GM10847 (cell line): ENCODE measurements around the gene PGP.

Experiments used
- POLR2A ChIP-seq: IDR thresholded peaks from 2 replicates; pipeline ENCODE4 v1.6.1; 2011; ENCODE audit not compliant: insufficient read length; ENCODE audit errors: extremely low read depth

The PGP gene

DNA sequence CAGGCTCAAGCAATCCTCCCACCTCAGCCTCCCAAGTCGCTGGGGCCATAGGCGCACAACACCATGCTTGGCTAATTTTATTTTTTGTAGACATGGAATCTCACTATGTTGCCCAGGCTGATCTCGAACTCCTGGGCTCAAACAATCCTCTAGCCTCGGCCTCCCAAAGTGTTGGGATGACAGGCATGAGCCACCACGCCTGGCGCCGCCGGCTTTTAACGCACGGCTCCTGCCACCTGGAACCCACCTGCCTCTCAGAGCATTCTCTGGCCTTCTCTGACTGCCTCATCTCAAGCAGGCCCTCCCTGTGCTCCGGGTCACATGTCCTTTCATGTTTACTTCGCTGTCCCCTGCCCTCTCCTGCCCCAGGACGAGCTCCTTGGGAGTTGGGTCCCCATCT lies 28.6 kb downstream of the PGP start:
- TF ChIP-seq POLR2A = no peak

DNA sequence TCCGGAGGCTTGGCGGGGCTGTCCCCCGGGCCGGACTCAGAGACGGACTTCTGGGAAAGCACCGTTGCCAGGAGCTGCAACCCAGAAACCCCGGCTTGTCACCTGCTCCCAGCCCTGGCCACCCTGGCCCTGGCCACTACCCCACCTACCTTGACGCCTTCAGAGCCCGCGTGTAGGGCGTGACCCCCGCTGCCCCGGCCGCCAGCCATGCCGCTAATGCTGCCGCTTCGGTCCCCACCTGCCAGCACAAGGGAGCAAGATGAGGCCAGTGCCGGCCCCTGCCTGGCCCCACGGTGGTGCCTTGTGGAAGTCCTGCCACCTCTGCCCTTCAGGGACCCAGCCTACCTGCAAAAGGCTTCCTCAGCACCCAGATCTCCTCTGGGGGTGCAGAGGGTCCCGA lies 29.7 kb downstream of the PGP start:
- TF ChIP-seq POLR2A = no peak

DNA sequence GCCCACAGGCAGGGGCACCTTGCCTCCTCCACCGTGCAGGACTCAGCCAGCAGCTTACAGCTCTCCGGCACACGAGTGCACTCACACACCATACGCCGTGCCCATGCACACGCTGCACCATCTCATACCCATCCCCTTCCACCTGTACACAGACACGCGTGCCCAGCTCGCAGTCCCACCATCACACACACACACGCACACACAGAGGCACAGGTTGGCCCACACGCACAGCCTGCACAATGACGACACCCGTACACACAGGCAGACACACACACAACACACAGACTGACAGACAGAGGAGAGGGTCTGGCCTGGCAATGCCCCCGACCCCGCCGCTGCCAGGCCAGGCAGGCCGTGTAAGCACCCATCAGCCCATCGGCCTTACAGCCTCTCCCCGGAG lies 30.3 kb downstream of the PGP start:
- no peak for TF ChIP-seq POLR2A

DNA sequence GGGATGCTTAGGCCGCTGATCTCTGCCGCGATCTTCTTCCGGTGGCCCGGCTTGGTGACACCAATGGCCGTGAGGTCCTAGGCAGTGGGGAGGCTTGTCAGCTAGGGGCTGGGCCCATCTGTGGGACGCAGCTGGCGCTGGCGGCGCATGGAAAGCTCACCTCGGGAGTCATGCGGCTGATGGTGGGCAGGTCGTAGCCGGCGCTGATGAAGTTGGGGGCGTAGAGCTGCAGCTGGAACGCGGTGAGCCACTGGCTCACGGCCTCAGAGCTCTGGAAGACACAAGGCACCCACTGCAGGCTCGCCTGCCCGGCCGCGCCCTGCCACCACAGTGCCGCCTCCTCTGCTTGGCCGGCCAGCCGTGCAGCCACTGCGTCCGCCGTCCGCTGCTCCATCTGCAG lies 31.0 kb downstream of the PGP start:
- TF ChIP-seq POLR2A = no peak

DNA sequence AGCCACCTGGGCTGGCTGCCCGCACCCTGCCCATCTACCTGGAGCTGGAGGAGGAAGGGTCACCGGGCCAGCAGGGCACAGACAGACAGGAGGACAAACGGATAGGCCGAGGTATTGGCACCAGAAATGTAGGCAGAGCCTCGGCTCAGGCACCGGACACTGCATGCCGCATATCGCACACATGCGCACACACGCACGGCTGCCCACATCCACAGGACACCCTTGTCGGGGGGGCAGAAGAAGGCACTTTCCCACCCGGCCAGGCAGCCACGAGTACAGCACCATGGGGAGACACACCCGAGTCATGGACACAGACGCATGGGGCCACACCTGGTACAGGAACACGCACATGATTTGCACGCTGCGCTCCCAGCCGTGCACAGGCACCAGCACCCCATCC lies 32.7 kb downstream of the PGP start:
- TF ChIP-seq POLR2A = no peak

DNA sequence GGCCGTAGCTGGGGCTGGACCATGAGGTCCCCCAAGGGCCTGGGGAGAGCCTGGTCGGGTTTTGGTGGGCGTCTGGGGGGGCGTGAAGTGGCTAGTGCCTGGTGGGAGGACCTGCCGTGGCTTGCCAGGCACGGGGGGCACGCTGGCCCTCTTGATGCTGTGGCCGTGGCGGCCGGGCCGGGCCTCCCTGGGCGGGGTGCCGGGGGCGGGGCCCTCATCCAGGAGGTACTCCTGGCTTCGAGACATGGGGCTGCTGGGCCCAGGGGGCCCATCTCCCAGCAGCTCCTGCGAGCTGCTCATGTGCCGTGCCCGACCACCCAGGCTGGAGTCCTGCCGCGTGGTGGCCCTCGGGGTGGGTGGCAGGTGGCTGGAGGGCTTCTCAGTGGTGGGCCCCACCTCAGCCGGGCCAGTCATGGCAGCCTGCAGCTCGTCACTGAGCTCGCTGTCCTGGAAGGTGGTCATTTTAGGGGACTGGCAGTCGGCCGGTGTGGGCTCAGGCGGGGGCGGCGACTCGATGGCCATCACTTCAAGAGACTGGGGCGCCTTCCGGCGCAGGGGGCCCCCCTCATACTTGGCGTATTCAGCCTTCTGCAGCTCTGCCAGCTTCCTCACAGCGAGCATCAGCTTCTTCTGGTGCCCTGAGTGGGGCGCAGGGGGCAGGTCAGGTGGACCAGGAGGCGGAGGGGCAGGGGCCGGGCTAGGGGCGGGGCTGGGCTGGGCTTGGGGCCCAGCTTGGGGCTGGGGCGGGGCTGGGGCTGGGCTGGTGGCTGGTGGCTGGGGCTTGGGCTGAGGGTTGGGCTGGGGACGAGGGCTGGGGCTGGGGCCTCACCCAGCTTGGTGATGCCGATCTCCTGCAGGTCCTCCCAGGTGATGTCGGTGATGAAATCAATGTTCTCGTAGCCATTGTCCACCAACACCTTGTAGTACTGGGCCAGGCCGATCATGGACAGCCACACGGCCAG lies 33.4 kb downstream of the PGP start:
- TF ChIP-seq POLR2A = no peak

DNA sequence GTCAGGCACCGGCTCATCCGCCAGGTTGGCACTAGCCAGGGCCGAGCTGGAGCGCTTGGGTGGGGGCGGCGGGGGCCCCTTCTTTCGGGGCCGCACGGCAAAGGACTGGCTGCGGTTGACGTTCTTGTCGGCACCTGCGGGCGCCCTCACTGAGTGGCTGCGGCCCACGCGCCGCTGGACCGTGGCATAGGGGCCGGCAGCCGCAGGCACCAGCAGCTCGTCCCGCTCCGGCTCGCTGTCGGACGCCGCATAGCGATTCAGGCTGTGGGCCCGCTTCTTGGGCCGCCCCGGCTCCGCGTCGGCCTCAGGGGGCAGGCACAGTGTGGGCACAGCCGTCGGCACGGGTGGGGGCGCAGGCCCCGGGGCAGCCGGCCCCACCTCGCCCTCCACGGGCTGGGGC lies 34.2 kb downstream of the PGP start:
- no peak for TF ChIP-seq POLR2A

DNA sequence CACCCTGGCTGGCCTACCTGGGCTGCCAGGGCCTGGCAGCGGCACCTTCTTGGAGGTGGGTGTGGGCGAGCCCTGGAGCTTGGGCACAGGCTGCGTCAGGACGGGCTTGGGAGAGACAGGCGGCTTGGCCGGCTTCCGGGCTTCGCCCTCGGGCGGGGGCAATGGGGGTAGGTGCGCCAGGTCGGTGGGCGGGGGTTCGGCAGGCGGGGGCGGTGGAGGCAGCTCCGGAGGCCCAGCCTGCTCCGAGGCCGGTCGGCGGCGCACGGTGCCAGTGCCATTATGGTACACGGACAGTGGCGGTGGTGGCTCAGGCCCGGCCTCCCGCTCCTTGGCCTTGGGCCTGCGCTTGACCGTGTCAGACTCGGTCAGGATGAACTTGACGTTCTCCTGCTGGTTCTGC lies 35.1 kb downstream of the PGP start:
- TF ChIP-seq POLR2A = no peak

DNA sequence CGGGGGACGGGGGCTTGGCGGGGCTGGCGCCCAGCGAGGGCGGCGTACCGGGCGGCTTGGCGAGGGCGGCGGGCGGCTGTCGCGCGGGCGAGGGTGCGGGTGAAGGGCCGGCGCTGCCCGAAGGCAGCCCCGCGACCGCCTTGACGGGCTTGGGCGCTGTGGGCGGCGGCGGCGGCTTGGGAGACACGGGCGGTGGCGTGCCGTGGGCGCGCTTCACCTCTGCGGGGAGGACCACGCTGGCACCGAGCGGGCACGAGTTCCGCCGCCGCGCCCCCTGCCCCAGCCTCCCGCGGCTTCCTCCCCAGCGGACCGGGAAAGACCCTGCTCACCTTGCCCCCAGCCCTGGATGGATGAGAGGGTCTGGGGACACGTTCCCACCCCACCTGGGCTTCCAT lies 35.5 kb downstream of the PGP start:
- TF ChIP-seq POLR2A = no peak

DNA sequence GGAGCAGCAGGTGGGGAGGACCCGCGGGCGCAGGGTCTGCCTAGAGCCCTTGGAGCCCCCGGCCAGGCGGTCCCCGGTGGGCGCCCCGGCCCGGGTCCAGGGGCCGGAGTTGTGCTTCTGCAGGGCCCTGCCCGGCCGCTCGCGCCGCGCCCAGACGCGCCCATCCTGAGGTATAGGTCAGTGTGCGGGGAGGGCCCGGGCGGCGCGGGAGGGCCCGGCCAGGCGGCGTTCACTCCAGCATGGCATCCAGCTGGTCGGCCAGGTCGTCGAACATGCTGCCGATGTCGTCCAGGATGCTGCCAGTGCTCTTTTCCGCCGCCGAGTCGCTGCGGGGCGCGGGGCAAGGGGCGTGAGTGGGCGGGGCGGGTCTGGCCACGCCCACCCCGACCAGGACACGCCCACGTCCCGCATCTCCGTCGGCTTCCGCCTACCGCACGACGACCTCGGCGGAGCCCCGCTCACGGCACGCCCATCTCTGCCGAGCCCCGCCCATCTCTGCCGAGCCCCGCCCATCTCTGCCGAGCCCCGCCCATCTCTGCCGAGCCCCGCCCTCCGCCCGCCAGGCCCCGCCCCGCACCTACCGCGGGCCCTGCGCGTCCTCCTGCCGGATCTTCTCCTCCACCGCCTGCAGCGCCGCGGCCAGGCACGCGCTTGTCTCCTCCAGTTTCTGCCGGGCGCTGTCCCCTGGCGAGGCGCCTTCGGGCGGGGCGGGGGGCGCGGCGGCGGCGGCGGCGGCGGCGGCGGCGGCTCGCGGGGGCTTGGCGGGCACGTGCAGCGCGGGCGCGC lies 36.1 kb downstream of the PGP start:
- TF ChIP-seq POLR2A = no peak

DNA sequence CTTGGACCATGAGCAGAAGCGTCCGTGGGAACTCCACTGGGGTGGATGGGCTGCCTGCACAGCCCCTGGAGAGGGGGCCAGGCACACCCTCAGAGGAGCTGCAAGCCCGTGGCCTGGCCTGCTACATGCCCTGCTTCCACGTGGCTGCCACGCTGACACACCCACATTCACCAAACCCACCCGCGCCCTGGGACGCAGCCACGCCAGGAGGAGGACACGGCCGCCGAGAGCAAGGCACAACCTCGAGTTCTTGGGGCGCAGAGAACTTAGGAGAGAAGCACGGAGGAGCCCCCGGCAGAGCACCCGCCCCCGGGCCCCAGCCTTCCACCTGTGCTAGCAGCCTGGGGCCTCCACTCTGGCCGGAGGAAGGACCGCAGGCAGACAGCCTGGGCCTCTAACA lies 37.1 kb downstream of the PGP start:
- no peak for TF ChIP-seq POLR2A

DNA sequence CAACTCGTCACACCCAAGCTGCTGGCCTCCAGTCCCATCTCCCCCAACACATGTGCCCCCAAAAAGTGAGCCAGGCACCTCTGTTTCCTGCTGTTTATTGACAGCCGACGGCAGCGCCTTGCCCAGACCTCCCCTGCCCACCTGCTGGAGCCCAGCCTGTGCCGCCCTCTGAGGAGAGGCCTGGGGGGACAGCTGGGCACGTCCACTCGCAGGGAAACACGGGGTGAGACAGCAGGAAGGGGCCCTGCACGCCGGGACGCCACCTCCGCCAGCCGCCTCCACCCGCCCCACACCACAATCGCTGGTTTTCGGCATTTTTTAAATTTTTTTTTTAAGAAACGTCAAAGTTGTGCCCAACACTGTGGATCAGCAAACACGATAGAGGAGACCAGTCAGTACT lies 37.5 kb downstream of the PGP start:
- TF ChIP-seq POLR2A = no peak

DNA sequence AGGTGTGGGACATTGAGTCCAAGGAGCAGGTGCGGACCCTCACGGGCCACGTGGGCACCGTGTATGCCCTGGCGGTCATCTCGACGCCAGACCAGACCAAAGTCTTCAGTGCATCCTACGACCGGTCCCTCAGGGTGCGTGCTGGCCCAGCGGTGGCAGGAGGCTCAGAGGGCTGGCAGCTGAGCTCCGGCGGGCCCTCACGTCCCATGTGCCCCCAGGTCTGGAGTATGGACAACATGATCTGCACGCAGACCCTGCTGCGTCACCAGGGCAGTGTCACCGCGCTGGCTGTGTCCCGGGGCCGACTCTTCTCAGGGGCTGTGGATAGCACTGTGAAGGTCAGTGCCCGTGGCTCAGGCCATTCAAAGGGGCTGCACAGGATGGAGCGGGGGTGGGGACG lies 38.6 kb downstream of the PGP start:
- TF ChIP-seq POLR2A = no peak

DNA sequence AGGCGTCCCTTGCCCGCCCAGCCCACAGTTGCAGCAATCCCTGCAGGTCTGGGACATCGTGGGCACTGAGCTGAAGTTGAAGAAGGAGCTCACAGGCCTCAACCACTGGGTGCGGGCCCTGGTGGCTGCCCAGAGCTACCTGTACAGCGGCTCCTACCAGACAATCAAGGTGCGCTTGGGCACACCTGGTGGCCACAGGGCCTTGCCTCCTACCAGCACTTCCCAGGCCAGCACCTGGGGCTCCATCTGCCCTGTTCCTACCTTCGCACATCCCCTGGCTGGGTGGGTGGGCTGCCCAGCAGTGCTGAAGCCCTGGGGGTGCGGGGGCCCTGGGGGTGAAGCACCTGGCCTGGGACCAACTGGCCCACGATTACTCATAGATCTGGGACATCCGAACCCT lies 39.2 kb downstream of the PGP start:
- no peak for TF ChIP-seq POLR2A

DNA sequence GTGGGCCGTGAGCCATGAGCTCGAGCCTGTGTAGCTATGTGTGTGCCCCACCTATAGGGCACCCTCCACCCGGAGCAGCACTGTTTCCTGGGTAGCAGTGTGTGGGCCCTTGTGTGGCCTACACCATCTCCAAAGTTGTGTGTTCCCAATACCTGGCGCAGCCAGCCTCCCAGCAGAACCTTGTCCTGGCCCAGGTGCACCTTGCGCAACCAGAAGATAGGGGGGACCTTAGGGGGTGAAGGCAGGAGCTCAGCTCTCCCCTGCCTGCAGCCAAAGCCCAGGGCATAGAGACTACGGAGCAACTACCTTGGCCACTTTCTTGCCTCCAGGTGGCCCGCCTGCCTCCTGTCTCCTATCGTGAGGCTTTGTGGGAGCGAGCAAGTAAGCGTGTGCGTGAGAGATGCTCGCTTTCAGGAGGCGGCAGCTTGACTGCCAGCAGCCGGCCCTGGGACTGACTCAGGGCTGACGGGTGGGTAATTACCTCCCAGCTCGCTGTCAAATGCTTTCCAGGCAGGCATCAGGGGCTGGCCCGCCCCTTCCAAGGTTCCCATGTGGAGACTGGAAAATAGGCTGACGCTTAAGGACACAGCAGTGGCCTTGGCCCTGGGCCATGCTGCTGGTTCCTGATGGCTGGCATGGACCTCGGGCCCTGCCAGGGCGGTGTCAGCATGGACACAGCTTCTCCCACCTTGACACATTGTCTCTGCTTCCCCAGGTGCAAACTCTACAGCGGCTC lies 40.1 kb downstream of the PGP start:
- no peak for TF ChIP-seq POLR2A

DNA sequence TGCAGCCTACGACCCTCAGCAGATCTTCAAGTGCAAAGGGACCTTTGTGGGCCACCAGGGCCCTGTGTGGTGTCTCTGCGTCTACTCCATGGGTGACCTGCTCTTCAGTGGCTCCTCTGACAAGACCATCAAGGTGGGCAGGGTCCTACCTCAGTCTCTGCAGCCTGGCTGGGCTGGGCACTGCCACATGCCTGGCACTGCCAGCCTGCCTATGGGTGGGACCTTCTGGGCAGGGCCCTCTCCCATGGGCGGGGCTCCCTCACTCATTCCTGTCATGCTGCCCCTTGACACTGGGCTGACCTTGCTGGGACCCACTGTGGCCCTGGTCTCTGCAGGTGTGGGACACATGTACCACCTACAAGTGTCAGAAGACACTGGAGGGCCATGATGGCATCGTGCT lies 40.7 kb downstream of the PGP start:
- TF ChIP-seq POLR2A = no peak
